ENCODE results near the gene NCBP2L.

Gene NCBP2L

DNA sequence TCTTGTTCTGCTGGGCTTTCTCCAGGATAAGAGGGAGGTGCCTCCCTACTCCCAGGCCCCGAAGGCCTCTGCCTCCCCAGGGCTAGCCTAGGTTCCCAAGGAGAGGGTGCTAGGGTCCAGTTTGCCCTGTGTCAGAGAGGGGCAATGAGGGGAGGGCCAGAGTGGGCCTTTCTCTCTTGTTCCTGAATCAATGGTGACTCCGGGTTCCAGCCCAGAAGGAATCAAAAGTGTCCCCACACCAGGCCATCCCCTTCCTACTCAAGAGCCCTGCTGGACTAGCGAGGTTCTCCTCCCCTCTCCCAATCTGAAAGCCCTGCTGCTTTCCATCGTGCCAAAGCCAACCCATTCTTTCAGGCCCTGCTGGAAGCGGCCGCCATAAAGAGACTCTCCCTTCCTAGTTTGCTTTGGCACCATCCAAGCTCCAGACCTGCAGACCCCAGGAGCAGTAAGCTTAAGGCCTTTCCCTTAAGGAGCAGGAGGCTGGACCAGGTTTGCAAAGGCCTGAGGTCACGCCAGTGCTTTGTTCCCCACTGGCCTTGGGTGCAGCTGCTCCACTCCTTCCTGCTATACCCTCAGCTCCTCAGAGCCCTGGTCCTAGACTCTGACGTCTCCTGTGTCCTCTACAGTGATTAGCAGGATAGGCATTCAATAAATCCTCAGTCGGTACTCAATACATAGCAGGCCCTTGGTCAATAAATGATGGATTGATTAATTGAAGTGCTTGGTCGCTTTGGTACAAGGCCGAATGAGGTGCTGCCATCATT is 12.5 kb upstream of the NCBP2L start:
- DNase-seq (ENCODE audit: low read depth) = no peak
- H3K4me3 ChIP-seq (ENCODE audit: low read depth, low read length) = no peak overlapping the region
- TF ChIP-seq, protein P1, sequence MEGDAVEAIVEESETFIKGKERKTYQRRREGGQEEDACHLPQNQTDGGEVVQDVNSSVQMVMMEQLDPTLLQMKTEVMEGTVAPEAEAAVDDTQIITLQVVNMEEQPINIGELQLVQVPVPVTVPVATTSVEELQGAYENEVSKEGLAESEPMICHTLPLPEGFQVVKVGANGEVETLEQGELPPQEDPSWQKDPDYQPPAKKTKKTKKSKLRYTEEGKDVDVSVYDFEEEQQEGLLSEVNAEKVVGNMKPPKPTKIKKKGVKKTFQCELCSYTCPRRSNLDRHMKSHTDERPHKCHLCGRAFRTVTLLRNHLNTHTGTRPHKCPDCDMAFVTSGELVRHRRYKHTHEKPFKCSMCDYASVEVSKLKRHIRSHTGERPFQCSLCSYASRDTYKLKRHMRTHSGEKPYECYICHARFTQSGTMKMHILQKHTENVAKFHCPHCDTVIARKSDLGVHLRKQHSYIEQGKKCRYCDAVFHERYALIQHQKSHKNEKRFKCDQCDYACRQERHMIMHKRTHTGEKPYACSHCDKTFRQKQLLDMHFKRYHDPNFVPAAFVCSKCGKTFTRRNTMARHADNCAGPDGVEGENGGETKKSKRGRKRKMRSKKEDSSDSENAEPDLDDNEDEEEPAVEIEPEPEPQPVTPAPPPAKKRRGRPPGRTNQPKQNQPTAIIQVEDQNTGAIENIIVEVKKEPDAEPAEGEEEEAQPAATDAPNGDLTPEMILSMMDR (conservative IDR thresholded peaks at IDR 0.05; ENCODE audit: low read depth, low read length) = no peak

DNA sequence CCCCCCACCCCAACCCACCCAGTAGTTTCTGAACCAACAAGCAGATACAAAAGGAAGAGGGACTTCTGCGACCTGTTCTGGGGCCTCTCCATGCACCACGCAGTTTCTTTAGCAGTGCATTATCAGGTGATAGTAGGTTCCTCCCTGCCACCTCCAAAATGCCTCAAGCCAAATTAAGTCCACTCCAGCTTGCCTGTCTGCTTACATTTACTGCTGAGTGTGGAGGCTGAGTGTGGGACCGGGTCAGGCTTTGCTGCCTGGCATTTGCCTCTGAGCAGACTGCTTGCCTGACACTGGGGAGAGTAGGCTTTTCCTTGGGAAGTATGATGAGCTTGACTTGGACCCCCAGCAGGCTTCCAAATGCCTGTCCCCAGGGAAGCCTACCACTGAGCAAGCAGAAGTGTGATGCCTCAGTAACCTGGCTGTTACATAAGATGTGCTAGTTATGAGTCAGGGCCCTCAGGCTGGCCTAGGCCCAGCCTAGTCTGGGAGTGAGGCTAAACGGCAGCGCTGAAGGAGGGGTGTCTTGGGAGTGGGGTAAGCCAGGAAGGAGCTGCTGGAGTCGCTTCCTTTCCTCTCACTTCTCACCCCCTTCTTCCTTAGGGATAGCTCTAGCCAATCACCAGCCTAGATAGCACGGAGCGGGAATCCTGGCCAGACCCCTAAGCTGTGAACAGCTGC is 10.9 kb upstream of the NCBP2L start:
- no peak overlapping the region for H3K4me3 ChIP-seq (ENCODE audit: low read depth, low read length)
- peak; percentile 67 for DNase-seq (ENCODE audit: low read depth)
- TF ChIP-seq, protein P1 (conservative IDR thresholded peaks at IDR 0.05; ENCODE audit: low read depth, low read length) = no peak

DNA sequence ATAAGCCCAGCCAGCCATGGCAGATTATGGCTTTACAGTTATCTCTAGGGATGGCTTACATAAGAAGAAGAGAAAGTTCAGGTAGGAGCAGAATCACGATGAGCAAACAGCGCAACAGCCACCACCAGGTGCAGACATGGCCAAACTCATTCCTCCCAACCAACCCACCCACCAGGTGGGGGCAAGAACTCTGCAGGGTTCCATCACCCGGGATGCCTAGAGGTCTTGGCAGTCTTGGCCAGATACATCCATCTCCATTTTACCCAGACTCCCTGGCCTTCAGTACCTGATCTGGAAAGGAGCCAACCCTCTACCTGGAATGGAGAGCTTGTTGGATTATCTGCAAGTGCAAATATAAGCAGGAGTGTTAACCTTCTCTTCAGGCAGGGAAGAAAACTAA is 9.5 kb upstream of the NCBP2L start:
- TF ChIP-seq, protein P1 (conservative IDR thresholded peaks at IDR 0.05; ENCODE audit: low read depth, low read length) = no peak
- no peak overlapping the region for H3K4me3 ChIP-seq (ENCODE audit: low read depth, low read length)
- DNase-seq (ENCODE audit: low read depth) = no peak

DNA sequence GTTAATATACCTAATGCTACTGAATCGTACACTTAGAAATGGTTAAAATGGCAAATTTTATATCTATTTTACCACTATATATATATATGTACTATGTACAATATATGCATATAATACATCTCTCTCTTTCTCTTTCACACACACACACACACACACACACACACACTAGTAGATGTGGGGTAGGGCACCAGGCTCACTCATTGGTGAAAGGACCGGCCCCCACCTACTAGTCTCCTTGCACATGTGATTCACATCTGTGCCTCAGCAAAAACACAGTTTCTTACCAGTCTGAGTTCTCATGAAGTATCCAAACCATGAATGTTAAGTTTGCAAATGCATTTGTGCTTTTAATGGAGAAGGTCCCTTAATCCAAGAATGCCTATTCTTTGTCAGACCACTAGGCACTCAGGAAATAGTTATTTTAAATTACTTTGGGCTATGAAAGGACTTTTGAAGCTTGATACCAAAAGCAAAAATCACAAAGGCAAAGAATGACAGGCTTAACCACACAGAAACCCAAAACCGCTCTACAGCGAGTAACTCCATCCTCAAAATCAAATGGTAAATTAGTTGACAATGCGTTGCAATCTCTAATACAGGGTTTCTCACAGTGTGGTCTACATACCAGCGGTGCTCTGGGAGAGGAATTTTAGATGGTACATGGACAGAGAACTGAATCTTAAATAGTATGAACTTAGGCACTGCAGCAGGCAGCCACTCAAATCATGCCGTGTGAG is 7.8 kb upstream of the NCBP2L start:
- no peak for DNase-seq (ENCODE audit: low read depth)

DNA sequence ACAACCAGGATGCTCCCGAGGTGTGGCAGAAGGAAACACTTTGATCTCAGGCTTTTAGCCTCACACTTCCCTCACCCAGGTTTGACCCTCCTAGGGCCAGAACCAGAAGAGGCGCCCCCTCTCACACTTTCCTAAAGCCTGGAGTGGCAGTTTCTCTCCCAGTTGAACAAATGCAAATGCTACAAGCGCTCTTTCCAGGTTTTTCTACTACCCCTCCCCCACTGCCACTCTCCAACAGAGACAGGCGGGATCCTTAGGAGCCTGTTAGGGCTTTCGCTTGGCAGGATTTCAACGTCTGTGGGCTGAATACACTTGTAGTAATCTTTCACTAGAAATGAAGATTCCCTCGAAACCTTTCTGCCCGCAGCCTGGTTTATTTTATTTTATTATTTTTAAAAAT is 4.3 kb upstream of the NCBP2L start:
- DNase-seq (ENCODE audit: low read depth) = no peak
- TF ChIP-seq, protein P1 (conservative IDR thresholded peaks at IDR 0.05; ENCODE audit: low read depth, low read length) = no peak
- no peak overlapping the region for H3K4me3 ChIP-seq (ENCODE audit: low read depth, low read length)

More for the DNA sequence above, 7.8 kb upstream of the NCBP2L start:
- TF ChIP-seq, protein P1 (conservative IDR thresholded peaks at IDR 0.05; ENCODE audit: low read depth, low read length) = no peak
- no peak overlapping the region for H3K4me3 ChIP-seq (ENCODE audit: low read depth, low read length)

DNA sequence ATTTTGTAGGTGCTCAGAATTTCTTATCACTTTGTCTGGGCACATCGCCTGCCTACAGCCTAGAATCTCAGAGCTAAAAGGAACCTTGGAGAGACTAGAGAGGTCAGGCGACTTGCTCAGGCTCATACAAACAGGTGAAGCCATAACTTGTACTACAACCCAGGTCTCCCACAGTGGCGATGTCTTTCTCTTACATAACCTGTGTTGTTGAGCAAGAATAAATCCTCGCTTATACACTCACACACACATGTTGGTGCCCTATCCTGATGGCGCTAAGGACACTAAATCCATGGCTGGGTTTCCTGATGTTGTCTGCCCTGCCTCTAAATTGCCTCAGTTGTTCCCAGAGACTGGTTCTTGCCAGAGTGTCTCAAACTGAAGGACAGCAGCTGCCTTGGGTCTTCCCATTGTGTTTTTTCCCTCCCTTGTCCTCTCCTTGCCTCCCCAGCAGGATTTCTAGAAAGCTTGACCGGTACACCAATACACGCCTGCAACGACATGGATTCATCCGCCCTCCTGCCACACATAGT is 3.6 kb upstream of the NCBP2L start:
- H3K4me3 ChIP-seq (ENCODE audit: low read depth, low read length) = no peak overlapping the region
- no peak for DNase-seq (ENCODE audit: low read depth)
- TF ChIP-seq, protein P1 (conservative IDR thresholded peaks at IDR 0.05; ENCODE audit: low read depth, low read length) = no peak

Data from choroid plexus epithelial cell (primary cell).